ENCODE measurements around the gene GABBR2.

Gene GABBR2

DNA sequence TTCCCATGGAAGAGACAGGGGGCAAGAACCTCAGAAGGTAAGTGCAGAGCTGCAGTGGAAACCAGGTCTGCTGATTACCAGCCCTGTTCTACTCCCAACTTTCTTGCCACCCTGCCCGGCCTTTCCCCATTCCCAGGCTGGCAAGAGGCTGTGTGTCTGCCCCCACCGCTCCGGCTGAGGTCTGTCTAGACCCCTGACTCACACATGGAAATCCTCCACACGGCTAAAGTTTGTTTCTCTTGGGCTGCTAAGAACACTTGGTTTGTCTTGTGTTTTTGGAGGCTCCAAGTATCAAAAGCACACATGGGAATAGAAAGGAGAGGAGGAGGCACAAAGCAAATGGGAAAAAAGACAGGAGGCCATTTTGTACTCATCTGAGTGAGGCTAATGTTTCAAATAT, 168.3 kb downstream of the GABBR2 start:
- Histone ChIP-seq H3K36me3 (ENCODE audit: control insufficient read depth, insufficient read depth, low read length) (no peaks in the 10 kb centered on the region), H3K4me1 (no peaks in the 10 kb centered on the region), H2AFZ (no peak overlapping the region), H3K79me2 (no peaks in the 10 kb centered on the region), H3K9ac (no peak overlapping the region), H3K4me2 (ENCODE audit: low read length) (no peak overlapping the region), H3K27me3 (ENCODE audit: control insufficient read depth, insufficient read depth, low read length) (no peaks in the 10 kb centered on the region), H3K4me3 (ENCODE audit: low read depth, low read length) (no peak overlapping the region), H3K27ac (no peak overlapping the region), H3K9me3 (ENCODE audit: control insufficient read depth, low read length) (no peaks in the 10 kb centered on the region)
- TF ChIP-seq, protein P1, sequence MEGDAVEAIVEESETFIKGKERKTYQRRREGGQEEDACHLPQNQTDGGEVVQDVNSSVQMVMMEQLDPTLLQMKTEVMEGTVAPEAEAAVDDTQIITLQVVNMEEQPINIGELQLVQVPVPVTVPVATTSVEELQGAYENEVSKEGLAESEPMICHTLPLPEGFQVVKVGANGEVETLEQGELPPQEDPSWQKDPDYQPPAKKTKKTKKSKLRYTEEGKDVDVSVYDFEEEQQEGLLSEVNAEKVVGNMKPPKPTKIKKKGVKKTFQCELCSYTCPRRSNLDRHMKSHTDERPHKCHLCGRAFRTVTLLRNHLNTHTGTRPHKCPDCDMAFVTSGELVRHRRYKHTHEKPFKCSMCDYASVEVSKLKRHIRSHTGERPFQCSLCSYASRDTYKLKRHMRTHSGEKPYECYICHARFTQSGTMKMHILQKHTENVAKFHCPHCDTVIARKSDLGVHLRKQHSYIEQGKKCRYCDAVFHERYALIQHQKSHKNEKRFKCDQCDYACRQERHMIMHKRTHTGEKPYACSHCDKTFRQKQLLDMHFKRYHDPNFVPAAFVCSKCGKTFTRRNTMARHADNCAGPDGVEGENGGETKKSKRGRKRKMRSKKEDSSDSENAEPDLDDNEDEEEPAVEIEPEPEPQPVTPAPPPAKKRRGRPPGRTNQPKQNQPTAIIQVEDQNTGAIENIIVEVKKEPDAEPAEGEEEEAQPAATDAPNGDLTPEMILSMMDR (IDR thresholded peaks at IDR 0.05) = no peak

DNA sequence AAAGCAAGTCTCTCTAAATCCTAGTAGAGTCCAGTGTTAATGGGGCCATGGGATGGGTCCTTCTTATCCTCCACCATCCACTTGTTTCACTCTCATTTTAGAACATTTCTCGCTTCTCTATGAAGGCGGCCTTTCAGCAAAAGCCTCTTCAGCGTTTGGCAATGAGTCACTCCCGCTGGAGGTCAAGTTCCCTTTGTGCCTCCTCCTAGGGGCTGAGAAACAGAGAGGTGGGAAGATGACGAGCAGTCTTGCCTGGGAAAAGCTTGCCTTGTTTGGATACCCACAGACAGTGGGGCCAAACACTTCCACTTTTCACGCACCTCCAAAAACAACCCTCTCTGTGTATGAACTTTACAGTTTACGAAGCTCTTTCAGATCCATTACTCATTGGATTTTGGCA, 168.8 kb downstream of the GABBR2 start:
- no peak overlapping the region for H3K4me3 ChIP-seq (ENCODE audit: low read depth, low read length)
- H2AFZ ChIP-seq = no peak overlapping the region
- H3K27me3 ChIP-seq (ENCODE audit: control insufficient read depth, insufficient read depth, low read length) = no peaks in the 10 kb centered on the region
- H3K79me2 ChIP-seq = no peaks in the 10 kb centered on the region
- TF ChIP-seq, protein P1 (IDR thresholded peaks at IDR 0.05) = no peak
- H3K4me2 ChIP-seq (ENCODE audit: low read length) = no peak overlapping the region
- no peak overlapping the region for H3K9ac ChIP-seq
- no peaks in the 10 kb centered on the region for H3K4me1 ChIP-seq
- H3K9me3 ChIP-seq (ENCODE audit: control insufficient read depth, low read length) = no peaks in the 10 kb centered on the region
- no peaks in the 10 kb centered on the region for H3K36me3 ChIP-seq (ENCODE audit: control insufficient read depth, insufficient read depth, low read length)
- H3K27ac ChIP-seq = no peak overlapping the region

DNA sequence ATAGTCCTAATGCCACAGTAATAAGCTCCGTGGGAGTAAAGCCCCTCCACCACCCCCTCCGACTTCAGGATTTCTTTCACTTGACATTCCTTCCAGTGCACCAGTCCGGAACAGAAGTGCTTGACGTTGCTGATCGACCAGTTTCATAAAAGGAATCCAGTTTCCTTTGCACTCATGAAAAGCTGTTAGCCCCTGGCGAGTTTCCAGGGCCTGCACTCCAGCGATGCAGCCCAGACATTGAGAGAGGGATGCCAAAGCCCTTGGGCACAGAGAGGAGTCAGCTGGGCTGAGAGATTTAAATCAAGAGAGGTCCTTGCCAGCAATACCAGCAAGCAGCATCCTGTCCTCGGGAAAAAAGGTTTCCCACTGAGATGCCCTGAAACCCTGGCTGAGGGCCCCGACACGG, 170.1 kb downstream of the GABBR2 start:
- Histone ChIP-seq H3K27me3 (ENCODE audit: control insufficient read depth, insufficient read depth, low read length) (no peaks in the 10 kb centered on the region), H3K4me3 (ENCODE audit: low read depth, low read length) (no peak overlapping the region), H3K9me3 (ENCODE audit: control insufficient read depth, low read length) (no peaks in the 10 kb centered on the region), H2AFZ (no peak overlapping the region), H3K9ac (no peak overlapping the region), H3K4me1 (no peaks in the 10 kb centered on the region), H3K4me2 (ENCODE audit: low read length) (no peak overlapping the region), H3K36me3 (ENCODE audit: control insufficient read depth, insufficient read depth, low read length) (no peaks in the 10 kb centered on the region), H3K79me2 (no peaks in the 10 kb centered on the region), H3K27ac (no peak overlapping the region)
- TF ChIP-seq, protein P1 (IDR thresholded peaks at IDR 0.05) = no peak

DNA sequence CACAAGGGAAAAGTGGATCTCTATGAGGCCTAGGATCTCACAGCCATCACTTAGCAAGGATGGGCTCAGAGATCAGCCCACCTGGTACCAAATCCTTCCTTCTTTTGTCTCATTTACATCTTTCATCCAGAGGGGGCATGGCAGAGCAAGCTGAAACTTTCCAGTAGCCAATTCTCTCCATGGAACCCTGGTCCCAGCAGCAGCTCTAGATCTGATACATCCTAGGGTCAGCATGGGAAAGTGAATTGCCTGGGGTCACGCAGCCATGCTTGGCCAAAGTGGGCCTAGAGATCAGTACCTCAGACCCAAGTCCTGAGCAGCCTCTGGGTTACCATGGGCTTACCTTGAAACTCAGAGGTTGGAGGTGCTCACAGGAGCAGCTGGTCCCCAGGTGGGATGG, 170.5 kb downstream of the GABBR2 start:
- no peaks in the 10 kb centered on the region for H3K27me3 ChIP-seq (ENCODE audit: control insufficient read depth, insufficient read depth, low read length)
- H3K4me1 ChIP-seq = no peaks in the 10 kb centered on the region
- H3K4me2 ChIP-seq (ENCODE audit: low read length) = no peak overlapping the region
- no peak overlapping the region for H3K4me3 ChIP-seq (ENCODE audit: low read depth, low read length)
- TF ChIP-seq, protein P1 (IDR thresholded peaks at IDR 0.05) = no peak
- H3K27ac ChIP-seq = no peak overlapping the region
- H3K9me3 ChIP-seq (ENCODE audit: control insufficient read depth, low read length) = no peaks in the 10 kb centered on the region
- no peak overlapping the region for H3K9ac ChIP-seq
- no peak overlapping the region for H2AFZ ChIP-seq
- no peaks in the 10 kb centered on the region for H3K36me3 ChIP-seq (ENCODE audit: control insufficient read depth, insufficient read depth, low read length)
- H3K79me2 ChIP-seq = no peaks in the 10 kb centered on the region

DNA sequence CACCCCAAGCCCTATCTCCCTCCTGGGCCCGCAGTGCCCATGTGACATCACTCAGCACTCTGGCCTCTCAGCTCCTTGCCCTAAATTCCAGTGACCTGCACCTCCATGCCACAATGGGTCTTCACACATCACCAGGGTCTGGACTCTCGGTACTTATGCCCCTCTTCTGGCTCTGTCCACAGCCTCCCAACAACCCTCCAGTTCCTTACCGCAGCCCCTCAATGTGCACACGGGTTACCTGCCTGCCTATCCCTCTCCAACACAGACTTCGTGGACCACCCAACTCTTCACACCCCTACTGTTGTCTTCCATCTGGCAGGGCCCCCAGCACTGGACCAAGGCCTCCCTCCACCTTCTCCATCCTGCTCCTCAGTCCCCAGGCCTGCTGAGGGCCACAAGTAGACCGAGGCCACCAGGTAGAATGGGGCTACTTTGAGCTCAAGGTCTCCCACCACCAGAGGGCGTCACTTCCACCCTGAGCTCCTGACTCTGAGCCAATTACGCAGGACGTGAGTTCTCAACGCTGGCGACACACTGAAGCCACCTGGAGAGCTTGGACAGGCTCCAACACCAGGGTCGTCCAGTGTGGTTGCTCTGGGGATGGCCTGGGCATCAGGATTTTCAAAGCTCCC, 172.1 kb downstream of the GABBR2 start:
- H3K9ac ChIP-seq = no peak overlapping the region
- TF ChIP-seq, protein P1 (IDR thresholded peaks at IDR 0.05) = no peak
- H3K4me1 ChIP-seq = no peaks in the 10 kb centered on the region
- no peaks in the 10 kb centered on the region for H3K79me2 ChIP-seq
- H2AFZ ChIP-seq = no peak overlapping the region
- no peak overlapping the region for H3K27ac ChIP-seq
- H3K36me3 ChIP-seq (ENCODE audit: control insufficient read depth, insufficient read depth, low read length) = no peaks in the 10 kb centered on the region
- H3K4me2 ChIP-seq (ENCODE audit: low read length) = no peak overlapping the region
- H3K4me3 ChIP-seq (ENCODE audit: low read depth, low read length) = no peak overlapping the region
- H3K27me3 ChIP-seq (ENCODE audit: control insufficient read depth, insufficient read depth, low read length) = no peaks in the 10 kb centered on the region
- no peaks in the 10 kb centered on the region for H3K9me3 ChIP-seq (ENCODE audit: control insufficient read depth, low read length)
